DMS153 treated with DMSO at 0.1 percent for 48 hours (cell line): ENCODE results near the gene TAS2R40.
"Not testable (repeated sequence)": the region's sequence is repeated elsewhere in the genome, so short reads cannot be mapped to it uniquely, and the experiment has no call there.

Experiments
- DNase-seq: peaks from one replicate; lab custom pipeline; 2025; ENCODE audit not compliant: unreplicated experiment; lab: John Stamatoyannopoulos, UW

The TAS2R40 gene

DNA sequence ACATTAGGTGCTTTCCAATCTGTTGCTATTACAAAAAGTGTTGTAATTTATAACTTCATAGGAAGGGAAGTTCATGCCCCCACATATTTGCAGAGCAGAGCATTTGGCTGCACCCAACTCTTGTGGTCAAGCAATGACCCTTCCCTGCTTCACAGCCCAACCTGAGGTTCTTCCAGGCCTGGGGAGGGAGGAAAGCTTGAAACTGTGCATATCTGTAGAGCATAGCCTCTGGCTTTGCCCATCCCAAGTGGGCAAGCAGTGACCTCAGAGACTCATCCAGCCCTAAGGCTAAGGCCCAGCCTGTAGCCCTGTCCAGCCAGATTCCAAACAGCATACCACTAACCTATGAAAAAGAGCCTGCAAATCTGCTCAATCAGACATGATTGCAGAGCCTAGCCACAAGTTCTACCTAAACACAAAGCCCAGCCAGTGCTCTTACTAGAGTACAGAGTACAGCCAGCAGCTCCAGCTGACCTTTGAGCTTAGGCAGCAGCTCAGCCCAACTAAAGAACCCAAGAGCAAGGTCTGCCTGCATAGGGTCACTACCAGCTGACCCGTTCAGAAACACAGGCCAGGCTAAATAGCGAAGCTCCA is 27.0 kb downstream of the TAS2R40 start:
- DNase-seq: no peak

DNA sequence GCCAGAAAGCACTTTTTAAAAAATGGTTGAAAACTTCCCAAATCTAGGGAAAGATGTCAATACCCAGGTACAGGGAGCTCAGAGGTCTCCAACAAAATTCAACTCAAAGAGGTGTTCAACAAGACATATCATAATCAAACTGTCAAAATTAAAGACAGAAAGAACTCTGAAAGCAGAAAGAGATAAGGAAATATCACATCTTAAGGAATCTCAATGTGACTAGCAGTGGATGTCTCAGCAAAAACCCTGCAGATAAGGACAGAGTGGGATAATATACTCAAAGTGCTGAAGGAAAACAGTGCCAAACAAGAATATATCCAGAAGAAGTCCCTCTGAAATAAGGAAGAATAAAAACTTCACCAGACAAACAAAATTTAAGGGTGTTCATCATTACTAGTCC is 28.4 kb downstream of the TAS2R40 start:
- no peak for DNase-seq

DNA sequence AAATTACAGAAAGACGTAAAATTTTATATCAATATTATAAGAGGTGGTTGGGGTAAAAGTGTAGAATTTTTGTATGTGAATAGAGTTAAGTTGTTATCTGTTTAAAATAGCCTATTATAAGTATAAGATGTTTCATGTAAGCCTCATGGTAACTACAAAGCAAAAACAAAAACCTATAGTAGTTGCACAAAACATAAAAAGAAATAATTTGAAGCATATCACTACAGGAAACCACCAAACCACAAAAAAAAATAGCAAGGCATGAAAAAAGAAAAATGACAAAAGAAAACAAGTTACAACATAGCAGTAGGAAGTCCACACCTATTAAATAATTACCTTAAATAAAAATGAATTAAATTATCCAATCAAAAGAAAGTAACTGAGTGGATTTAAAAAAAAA is 29.0 kb downstream of the TAS2R40 start:
- DNase-seq: no peak

DNA sequence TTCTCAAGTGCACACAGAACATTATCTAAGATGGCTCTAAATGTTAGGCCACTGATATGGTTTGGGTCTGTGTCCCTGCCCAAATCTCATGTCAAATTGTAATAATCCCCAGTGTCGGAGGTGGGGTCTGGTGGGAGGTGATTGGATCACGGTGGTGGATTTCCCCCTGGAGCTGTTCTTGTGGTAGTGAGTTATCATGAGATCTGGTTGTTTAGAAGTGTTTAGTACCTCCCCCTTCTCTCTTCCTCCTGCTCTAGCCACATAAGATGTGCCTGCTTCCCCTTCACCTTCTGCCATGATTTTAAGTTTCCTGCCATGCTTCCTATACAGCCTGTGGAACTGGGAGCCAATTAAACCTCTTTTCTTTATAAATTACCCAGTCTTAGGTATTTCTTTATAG is 30.2 kb downstream of the TAS2R40 start:
- DNase-seq: no peak

DNA sequence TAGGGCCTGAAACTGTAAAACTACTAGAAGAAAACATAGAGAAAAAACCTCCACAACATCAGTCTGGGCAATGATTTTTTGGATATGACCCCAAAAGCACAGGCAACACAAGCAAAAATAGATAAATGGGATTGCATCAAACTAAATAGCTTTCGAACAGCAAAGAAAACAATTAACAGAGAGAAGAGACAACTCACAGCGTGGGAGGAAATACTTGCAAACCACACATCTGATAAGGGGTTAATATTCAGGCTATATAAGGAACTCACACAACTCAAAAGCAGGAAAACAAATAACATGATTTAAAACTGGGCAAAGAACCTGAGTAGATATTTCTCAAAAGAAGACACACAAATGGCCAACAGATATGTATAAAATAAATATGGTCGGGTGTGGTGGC is 33.7 kb downstream of the TAS2R40 start:
- DNase-seq: no peak

DNA sequence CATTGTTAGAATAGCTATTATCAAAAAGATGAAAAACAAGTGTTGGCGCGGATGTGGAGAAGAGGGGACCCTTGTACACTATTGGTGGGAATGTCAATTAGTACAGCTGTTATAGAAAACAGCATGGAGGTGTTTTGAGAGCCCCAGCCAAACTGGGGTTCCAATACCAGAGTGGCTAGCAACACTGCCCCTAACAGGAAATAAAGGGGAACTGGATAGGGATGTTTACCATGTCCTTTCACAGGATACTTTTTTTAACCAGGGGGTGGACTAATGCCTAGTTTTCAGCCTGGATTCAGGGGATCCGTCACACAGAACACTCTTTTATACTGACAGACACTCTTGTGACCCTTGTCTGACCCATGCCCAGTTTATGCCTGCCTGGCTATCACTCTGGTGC is 34.5 kb downstream of the TAS2R40 start:
- DNase-seq: no peak

DNA sequence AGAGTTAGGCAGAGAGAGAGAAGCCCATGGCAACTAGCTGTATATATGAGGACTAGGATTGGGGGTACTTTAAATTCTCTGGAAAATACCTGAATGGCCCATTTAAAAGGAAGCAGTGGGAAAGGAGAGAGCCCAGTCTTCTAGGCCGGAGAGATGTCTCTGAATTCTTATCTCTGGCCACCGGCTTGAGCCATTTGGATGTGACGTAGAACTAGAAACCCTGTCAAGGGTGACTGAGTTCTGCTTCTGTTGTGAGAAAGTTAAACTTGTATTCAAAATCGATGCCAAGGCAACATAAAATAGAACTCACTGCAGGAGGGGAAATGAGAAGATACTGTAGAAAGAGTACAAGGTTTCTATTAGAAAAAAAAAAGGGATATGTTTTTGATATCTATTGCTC is 35.1 kb downstream of the TAS2R40 start:
- no peak for DNase-seq

DNA sequence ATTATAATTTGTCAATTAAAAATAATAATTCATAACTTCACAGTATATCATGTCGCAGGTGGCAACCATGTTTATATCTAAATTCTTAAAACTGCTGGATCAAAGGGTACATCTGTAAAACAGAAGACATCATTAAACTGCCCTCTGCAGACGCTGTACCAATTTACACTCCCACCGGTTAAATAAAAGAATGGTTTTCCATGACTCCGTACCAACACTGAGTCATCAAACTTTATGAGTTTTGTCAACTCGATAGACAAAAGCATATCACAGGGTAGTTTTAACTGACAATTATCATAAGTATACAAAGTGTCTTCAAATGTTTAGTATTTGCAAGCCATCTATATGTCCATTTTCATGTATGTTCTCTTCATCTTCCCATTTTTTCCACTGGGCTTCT is 35.7 kb downstream of the TAS2R40 start:
- DNase-seq: no peak

DNA sequence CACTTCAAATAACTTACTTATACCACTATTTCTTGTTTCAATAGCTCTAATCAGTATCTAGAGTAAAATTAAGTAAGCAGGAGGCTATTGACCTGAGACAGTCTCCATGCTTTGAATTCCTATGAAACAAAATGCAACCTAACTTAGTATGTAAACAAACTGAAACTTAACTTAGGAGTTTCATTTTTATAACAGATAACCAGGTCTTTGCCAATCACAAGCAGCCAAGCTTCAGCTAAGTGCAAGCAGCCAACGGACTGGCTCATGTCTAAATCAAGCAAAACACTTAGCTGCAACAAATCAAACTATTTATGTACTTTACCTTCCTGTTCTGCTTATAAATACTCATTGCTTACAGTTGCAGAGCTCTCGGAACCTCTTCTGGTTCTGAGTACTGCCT is 37.0 kb downstream of the TAS2R40 start:
- DNase-seq: no peak

DNA sequence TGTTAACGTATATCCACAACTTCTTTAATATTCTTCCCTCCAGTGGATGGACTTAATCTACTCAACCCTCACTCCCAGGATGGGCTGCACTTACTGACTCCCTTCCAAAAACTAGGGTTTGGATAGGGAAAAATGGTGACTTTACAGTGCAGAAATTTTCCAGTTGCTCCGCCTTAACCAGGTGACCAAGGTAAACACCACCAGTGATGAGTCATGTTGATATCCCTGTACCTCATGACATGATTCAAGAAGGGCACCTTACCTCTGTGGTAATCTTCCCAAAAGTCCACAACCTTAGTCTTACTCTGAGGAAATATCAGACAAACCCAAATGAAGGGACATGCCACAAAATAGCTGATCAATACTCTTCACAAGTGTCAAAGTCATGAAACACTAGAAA is 37.9 kb downstream of the TAS2R40 start:
- DNase-seq: no peak

DNA sequence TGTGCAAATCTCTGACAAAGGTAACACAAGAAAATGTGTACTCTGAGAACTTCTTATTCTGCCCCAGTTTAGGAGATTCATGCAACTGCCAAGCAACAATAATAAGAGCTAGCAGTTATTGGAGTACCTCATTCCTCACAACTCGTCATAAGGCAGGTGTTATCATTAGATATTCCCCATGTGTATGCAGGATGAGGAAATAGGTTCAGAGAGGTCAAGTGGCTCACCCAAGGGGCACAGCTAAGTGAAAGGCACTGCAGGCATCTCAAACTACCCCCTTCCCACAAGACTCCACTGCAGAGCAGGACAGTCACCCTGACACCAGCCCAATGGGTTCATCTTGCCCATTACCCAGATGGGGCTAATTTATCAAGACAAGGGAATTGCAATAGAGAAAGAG is 40.1 kb downstream of the TAS2R40 start:
- no peak for DNase-seq

DNA sequence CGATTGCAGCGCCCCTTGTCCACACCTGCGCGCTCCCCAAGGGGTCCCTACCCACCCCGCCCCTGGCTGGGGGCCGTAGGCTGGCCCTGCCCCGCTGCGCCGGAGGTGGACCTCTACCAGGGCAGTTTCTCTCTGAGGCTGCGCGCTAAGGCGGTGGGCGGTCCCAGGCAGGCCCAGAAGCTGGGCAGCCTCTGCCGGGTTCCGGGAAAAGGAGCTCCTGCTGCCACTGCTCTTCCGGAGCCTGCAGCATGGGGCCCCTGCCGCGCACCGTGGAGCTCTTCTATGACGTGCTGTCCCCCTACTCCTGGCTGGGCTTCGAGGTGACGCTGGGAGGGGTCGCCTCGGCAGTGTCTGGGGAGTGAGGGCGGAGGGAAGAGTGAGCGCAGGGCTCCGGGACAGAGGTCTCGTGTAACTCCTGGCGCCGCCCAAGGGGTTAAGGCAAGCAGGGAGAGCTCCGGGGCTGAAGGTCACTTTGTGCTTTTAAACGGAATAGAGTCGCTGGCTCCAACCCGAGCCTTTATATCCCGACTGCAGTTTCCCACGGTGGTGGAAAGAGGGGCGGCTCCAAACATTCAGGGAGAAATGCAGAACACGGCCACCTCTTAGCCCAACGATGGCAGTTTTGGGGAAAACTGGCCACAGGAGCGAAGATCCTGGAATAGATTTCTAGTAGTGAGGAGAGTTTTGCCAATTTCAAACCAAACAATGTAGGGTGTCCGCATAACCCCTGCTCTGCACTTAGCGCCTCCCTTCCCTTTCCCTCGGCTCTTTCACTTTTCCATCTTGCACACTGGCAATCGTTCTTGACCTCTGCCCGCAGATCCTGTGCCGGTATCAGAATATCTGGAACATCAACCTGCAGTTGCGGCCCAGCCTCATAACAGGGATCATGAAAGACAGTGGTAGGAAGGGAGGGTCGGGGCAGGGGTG is 41.7 kb downstream of the TAS2R40 start, which contains the start of gene GSTK1:
Gene GSTK1, plus strand, starts transcription at position 176 of the 930 bp plus-strand sequence. Its CDS starts 73 bp downstream, at position 249.
- peak; percentile 35 for DNase-seq

DNA sequence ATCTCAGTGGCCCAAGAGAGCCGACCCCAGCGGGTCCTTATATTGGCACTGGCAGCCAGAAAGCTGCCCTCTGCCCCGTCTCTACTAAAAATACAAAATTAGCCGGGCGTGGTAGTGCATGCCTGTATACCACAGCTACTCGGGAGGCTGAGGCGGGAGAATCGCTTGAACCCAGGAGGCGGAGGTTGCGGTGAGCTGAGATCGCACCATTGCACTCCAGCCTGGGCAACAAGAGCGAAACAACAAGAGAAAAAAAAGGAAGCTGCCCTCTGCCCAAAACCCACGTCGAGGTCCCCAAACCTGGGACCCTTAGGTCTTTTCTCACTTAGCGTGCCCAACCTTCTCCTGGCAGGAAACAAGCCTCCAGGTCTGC is 42.3 kb downstream of the TAS2R40 start:
- DNase-seq: not testable (repeated sequence)

DNA sequence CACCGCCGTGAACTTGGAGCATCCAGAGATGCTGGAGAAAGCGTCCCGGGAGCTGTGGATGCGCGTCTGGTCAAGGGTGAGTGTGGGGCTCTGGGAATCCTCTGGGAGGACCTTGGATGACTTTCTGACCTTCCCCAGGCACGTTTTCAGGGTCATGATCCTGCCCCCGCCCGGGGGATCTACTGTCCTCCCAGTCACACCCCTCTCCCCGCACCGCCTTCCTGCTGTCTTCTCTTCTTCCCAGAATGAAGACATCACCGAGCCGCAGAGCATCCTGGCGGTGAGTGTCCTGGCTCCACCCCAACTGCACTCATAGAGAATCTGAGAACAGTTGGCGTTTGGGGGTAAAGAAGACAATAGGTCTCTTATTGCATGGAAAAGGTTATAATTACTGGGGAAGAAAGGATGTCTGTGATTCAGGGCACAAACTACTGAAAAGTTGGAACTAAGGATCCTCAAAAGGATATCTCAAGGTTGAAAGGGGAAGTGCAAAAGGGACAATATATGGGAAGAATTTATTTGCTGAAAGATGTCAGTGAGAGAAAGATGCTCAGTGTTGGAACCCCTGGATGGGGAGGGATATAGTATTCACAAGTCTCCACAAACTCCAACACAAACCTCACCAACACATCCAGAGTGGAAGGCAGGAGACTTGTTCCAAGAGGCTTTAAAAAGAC is 43.3 kb downstream of the TAS2R40 start:
- no peak for DNase-seq

DNA sequence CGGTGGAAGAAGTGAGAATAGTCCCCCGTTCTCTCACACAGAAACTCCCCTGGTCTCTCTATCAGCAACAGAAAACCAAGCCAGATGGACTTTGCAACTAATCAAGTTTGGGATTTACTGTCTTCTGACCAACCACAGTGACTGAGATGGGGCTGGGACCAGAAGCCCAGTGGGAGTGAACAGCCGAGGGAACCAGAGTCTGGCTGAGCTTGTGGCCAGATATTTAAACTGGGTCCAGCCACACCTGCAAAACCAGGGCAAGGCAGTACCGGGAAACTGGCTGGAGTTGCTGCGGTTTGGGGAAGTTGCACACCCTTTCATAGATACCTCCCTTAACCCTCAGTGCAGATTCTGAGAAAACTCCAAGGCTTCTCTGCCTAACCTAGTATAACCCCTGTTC is 47.4 kb downstream of the TAS2R40 start:
- no peak for DNase-seq

DNA sequence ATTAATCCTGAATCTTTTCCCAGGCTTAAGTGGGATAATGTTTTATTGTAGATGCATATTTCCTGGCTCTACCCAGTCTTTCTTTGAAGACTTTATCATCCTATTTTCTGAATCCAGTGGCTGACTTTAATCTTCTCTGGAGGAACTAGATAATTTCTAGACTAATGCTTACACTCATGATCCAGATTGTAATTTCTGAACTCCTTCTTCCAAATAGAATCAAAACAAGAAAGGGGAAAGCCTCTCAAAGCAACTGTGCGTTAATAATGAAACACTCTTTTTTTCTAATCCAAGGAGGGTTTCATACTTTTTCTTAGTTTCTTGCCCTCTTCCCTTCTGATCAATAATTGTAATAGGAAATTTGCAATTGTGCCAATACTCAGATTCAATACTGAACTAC is 49.4 kb downstream of the TAS2R40 start:
- no peak for DNase-seq
